ENCODE data around the gene TRIM17.

DNA sequence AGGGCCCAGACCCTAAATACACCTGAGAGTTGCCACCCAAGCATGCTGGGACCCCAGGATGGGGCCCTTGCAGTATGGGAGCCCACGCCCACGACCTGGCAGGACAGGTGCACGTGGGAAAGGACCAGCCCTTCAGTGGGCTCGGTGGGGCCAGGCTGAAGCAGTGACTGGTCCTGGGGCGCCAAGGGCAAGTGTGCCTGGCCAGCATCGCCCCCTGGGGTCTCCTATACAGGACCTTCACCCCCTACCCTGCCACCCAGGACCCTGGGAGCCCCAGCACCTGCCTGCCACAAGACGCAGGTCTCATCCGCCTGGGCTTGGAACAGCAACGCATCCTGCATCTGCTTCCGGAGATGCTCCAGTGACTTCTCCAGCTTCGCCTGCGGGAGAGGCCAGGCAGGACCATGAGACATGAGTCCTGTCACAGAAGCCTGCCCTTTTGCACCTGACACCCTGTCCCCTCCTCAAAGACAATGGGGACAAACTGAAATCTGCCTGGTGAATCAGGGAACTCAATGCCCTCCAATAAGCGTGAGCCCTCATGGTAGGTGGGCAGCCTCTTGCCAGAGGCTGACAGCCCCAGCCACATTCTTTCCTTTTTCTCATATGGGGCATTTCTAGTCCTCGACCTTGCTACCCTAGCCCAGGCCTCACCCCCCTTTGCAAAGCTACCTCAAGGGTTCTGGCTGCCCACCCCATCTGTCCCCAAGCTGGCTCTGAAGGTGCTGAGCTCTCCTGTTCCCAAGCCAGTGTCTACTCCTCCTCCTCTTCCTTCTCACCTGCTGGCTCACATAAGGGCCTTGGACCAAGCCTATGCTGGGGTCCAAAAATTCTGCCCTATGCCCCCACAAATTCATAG is 14.7 kb downstream of the TRIM17 start:
- no peak for TF ChIP-seq CTCF (conservative IDR thresholded peaks at IDR 0.05; ENCODE audit: low read length)
- no peak for TF ChIP-seq EZH2phosphoT487 (IDR thresholded peaks at IDR 0.05; ENCODE audit: borderline replicate concordance, low read depth, low read length)
